HepG2 (cell line): Measurements from ENCODE around the gene AHCY. TPM values are rescaled to one million over a fixed set of nuclear protein-coding genes. Genes with fewer than 3 reads are reported as not detected.

ENCODE experiments used
- ARNT ChIP-seq: fragments of 450-650 bp; IDR thresholded peaks from 2 replicates; pipeline ENCODE4 v1.6.1; 2017
- ZNF629 ChIP-seq: sonication (generic); formaldehyde crosslinking; conservative IDR thresholded peaks from 2 replicates; pipeline ENCODE4 v1.5.0; 2020; ENCODE audit warnings: missing genetic modification reagents
- polyA plus RNA-seq, 8 experiments: library from polyadenylated mRNA; depleted of rRNA in 3 of 8; stranded (reverse) in 7 of 8; unstranded in 1 of 8; fragments of >200 nt; fragmentation: Illumina TruSeq in 4 of 8; extraction: Trizol in 4 of 8; gene quantifications; 2 replicates each; pipeline versions ENCODE4 v1.2.1 to v1.2.3, GENCODE V29; 2011 to 2016; ENCODE audit warnings: low read depth in 4 of 8, missing spikeins in 1 of 8, mixed read lengths in 1 of 8; ENCODE audit not compliant: insufficient read depth in 1 of 8
- total RNA-seq, 5 experiments: library from RNA; depleted of rRNA; stranded (reverse); fragments of >200 nt; fragmentation: Illumina TruSeq; extraction: Trizol; gene quantifications; 2 replicates each; pipeline ENCODE4 v1.2.3, GENCODE V29; 2016; ENCODE audit warnings: low read depth in 1 of 5
- TF ChIP-seq, protein P1 (sequence below): sonication (generic); formaldehyde crosslinking; IDR thresholded peaks from 2 replicates; pipeline ENCODE4 v1.4.0; 2020; ENCODE audit warnings: low read depth, missing genetic modification reagents
- TF ChIP-seq, protein P2 (sequence below): sonication (generic); formaldehyde crosslinking; IDR thresholded peaks from 2 replicates; pipeline ENCODE4 v1.8.0; 2022; ENCODE audit warnings: missing genetic modification reagents, mild to moderate bottlenecking, borderline replicate concordance
- TF ChIP-seq, protein P3 (sequence below), 2 experiments: fragments of 450-650 bp in 1 of 2; sonication (generic) in 1 of 2; formaldehyde crosslinking in 1 of 2; IDR thresholded peaks; 2 replicates each; pipeline versions ENCODE4 v1.6.1 to v1.8.0; 2016 to 2022; ENCODE audit warnings: antibody characterized with exemption in 1 of 2, mild to moderate bottlenecking in 1 of 2, missing genetic modification reagents in 1 of 2

AHCY gene
- total and polyA plus RNA-seq, 2 of the 13 experiments (the other 11 are each of a cell fraction or from before 2014, with no cell fraction given) = 407 to 419 TPM

DNA sequence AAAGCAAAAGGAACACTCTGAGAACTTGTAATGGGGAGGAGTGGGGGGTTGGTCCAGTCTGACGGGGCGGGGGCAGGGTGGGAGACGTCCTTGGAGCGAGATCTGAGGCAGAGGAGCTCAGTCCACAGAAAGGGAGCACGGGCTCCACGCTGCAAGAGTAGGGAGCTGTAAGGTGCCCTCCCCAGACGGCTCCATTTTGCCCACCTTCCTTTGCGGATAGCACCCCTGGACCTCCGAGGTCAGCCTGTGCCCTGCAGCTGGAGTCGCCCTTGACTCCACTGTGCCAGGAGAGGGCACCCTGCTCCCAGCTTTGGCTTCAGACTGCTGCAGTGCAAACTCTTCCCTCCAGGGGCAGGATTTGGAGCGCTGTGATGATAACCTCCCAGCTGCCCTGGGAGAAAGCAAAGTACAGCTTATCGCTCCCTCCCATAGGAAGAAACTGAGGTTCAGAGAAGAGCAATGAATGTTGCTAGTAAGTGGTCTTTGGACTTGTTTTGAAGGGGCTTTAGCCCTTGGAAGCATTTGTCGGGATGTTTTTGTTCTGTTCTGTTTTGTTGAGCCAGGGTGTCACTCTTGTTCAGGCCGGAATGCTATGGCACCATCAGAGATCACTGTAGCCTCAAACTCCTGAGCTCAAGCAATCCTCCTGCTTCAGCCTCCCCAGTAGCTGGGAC is 9.5 kb upstream of the AHCY start (continued):
- TF ChIP-seq ZNF629 = no peak; the same call in 1 of the 2 replicates
- TF ChIP-seq, protein P1, sequence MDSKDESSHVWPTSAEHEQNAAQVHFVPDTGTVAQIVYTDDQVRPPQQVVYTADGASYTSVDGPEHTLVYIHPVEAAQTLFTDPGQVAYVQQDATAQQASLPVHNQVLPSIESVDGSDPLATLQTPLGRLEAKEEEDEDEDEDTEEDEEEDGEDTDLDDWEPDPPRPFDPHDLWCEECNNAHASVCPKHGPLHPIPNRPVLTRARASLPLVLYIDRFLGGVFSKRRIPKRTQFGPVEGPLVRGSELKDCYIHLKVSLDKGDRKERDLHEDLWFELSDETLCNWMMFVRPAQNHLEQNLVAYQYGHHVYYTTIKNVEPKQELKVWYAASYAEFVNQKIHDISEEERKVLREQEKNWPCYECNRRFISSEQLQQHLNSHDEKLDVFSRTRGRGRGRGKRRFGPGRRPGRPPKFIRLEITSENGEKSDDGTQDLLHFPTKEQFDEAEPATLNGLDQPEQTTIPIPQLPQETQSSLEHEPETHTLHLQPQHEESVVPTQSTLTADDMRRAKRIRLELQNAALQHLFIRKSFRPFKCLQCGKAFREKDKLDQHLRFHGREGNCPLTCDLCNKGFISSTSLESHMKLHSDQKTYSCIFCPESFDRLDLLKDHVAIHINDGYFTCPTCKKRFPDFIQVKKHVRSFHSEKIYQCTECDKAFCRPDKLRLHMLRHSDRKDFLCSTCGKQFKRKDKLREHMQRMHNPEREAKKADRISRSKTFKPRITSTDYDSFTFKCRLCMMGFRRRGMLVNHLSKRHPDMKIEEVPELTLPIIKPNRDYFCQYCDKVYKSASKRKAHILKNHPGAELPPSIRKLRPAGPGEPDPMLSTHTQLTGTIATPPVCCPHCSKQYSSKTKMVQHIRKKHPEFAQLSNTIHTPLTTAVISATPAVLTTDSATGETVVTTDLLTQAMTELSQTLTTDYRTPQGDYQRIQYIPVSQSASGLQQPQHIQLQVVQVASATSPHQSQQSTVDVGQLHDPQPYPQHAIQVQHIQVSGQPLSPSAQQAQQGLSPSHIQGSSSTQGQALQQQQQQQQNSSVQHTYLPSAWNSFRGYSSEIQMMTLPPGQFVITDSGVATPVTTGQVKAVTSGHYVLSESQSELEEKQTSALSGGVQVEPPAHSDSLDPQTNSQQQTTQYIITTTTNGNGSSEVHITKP = peak; percentile 81
- TF ChIP-seq, protein P2, sequence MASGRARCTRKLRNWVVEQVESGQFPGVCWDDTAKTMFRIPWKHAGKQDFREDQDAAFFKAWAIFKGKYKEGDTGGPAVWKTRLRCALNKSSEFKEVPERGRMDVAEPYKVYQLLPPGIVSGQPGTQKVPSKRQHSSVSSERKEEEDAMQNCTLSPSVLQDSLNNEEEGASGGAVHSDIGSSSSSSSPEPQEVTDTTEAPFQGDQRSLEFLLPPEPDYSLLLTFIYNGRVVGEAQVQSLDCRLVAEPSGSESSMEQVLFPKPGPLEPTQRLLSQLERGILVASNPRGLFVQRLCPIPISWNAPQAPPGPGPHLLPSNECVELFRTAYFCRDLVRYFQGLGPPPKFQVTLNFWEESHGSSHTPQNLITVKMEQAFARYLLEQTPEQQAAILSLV = peak; percentile 85; the same call in 1 of the 2 replicates
- TF ChIP-seq ARNT = no peak
- TF ChIP-seq, protein P3, sequence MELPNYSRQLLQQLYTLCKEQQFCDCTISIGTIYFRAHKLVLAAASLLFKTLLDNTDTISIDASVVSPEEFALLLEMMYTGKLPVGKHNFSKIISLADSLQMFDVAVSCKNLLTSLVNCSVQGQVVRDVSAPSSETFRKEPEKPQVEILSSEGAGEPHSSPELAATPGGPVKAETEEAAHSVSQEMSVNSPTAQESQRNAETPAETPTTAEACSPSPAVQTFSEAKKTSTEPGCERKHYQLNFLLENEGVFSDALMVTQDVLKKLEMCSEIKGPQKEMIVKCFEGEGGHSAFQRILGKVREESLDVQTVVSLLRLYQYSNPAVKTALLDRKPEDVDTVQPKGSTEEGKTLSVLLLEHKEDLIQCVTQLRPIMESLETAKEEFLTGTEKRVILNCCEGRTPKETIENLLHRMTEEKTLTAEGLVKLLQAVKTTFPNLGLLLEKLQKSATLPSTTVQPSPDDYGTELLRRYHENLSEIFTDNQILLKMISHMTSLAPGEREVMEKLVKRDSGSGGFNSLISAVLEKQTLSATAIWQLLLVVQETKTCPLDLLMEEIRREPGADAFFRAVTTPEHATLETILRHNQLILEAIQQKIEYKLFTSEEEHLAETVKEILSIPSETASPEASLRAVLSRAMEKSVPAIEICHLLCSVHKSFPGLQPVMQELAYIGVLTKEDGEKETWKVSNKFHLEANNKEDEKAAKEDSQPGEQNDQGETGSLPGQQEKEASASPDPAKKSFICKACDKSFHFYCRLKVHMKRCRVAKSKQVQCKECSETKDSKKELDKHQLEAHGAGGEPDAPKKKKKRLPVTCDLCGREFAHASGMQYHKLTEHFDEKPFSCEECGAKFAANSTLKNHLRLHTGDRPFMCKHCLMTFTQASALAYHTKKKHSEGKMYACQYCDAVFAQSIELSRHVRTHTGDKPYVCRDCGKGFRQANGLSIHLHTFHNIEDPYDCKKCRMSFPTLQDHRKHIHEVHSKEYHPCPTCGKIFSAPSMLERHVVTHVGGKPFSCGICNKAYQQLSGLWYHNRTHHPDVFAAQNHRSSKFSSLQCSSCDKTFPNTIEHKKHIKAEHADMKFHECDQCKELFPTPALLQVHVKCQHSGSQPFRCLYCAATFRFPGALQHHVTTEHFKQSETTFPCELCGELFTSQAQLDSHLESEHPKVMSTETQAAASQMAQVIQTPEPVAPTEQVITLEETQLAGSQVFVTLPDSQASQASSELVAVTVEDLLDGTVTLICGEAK (IDR thresholded peaks at IDR 0.05) = no peak
- TF ChIP-seq, protein P3 (CRISPR knock-in tag; IDR thresholded peaks at IDR 0.05) = no peak; the same call in 1 of the 2 replicates
